ENCODE data around the gene TACC2.

Gene TACC2

GRCh38 chr10:122216047-122216446, 227.1 kb downstream of the TACC2 start:
- Histone ChIP-seq H3K4ac (ENCODE audit: low read depth, low read length) (no peak overlapping the region), H2BK120ac (ENCODE audit: low read depth, low read length) (no peak overlapping the region), H2BK5ac (ENCODE audit: low read length) (no peak overlapping the region), H2BK15ac (replicated peaks; ENCODE audit: low read depth) (no peak overlapping the region), H3K9ac (ENCODE audit: low read length) (no peak overlapping the region), H3K4me2 (ENCODE audit: low read length) (no peak overlapping the region), H3K27me3 (ENCODE audit: insufficient read depth, low read length, poor library complexity) (no peaks in the 10 kb centered on the region), H3K27ac (ENCODE audit: low read depth, low read length) (no peak overlapping the region), H3K56ac (ENCODE audit: low read length) (no peak overlapping the region), H2AK5ac (ENCODE audit: low read length) (no peak overlapping the region), H3K79me1 (ENCODE audit: low read length) (peaks cover 3% of the 10 kb centered on the region), H3K4me3 (ENCODE audit: low read length) (no peak overlapping the region), H3K18ac (ENCODE audit: low read length) (no peak overlapping the region), H3K36me3 (ENCODE audit: control insufficient read depth, insufficient read depth, low read length) (peaks cover 3% of the 10 kb centered on the region), H3K23ac (ENCODE audit: low read length) (no peak overlapping the region), H4K5ac (ENCODE audit: low read length) (no peak overlapping the region), H3K4me1 (ENCODE audit: control insufficient read depth, low read depth, low read length) (peaks cover 1% of the 10 kb centered on the region), H4K8ac (ENCODE audit: low read depth, low read length) (no peak overlapping the region), H3K79me2 (ENCODE audit: control insufficient read depth, insufficient read depth, low read length) (no peaks in the 10 kb centered on the region)
- WGBS (ENCODE audit: extremely low coverage, insufficient coverage, low lambda C conversion rate), result no CpG with 5 or more reads among the region's 2 CpGs
- no peak for DNase-seq

GRCh38 chr10:122219340-122219739, 230.4 kb downstream of the TACC2 start:
- Histone ChIP-seq H3K79me1 (ENCODE audit: low read length) (no peaks in the 10 kb centered on the region), H3K4ac (ENCODE audit: low read depth, low read length) (no peak overlapping the region), H2BK15ac (replicated peaks; ENCODE audit: low read depth) (no peak overlapping the region), H3K56ac (ENCODE audit: low read length) (no peak overlapping the region), H3K79me2 (ENCODE audit: control insufficient read depth, insufficient read depth, low read length) (no peaks in the 10 kb centered on the region), H3K18ac (ENCODE audit: low read length) (no peak overlapping the region), H3K27ac (ENCODE audit: low read depth, low read length) (no peak overlapping the region), H3K4me2 (ENCODE audit: low read length) (no peak overlapping the region), H3K4me3 (ENCODE audit: low read length) (no peak overlapping the region), H4K5ac (ENCODE audit: low read length) (no peak overlapping the region), H2BK5ac (ENCODE audit: low read length) (no peak overlapping the region), H3K23ac (ENCODE audit: low read length) (no peak overlapping the region), H2BK120ac (ENCODE audit: low read depth, low read length) (no peak overlapping the region), H3K9ac (ENCODE audit: low read length) (no peak overlapping the region), H3K27me3 (ENCODE audit: insufficient read depth, low read length, poor library complexity) (no peaks in the 10 kb centered on the region), H4K8ac (ENCODE audit: low read depth, low read length) (no peak overlapping the region), H2AK5ac (ENCODE audit: low read length) (no peak overlapping the region), H3K4me1 (ENCODE audit: control insufficient read depth, low read depth, low read length) (peaks cover 1% of the 10 kb centered on the region), H3K36me3 (ENCODE audit: control insufficient read depth, insufficient read depth, low read length) (peaks cover 3% of the 10 kb centered on the region)
- no peak for DNase-seq
- no CpG with 5 or more reads among the region's 6 CpGs for WGBS (ENCODE audit: extremely low coverage, insufficient coverage, low lambda C conversion rate)

- peaks cover 1% of the 10 kb centered on the region for H3K4me1 ChIP-seq (ENCODE audit: control insufficient read depth, low read depth, low read length)
- no peak overlapping the region for H2BK15ac ChIP-seq (replicated peaks; ENCODE audit: low read depth)
- no peak overlapping the region for H3K4me3 ChIP-seq (ENCODE audit: low read length)
- no peaks in the 10 kb centered on the region for H3K79me1 ChIP-seq (ENCODE audit: low read length)
- H3K36me3 ChIP-seq (ENCODE audit: control insufficient read depth, insufficient read depth, low read length), result peaks cover 5% of the 10 kb centered on the region
- no peak overlapping the region for H3K18ac ChIP-seq (ENCODE audit: low read length)
- no peak overlapping the region for H4K5ac ChIP-seq (ENCODE audit: low read length)
- no peak overlapping the region for H2BK120ac ChIP-seq (ENCODE audit: low read depth, low read length)
- H2BK5ac ChIP-seq (ENCODE audit: low read length), result no peak overlapping the region
- DNase-seq, result no peak
- no peak overlapping the region for H3K56ac ChIP-seq (ENCODE audit: low read length)
- no peaks in the 10 kb centered on the region for H3K79me2 ChIP-seq (ENCODE audit: control insufficient read depth, insufficient read depth, low read length)
- H4K8ac ChIP-seq (ENCODE audit: low read depth, low read length), result no peak overlapping the region
- no peak overlapping the region for H3K9ac ChIP-seq (ENCODE audit: low read length)
- no peak overlapping the region for H3K23ac ChIP-seq (ENCODE audit: low read length)
- H3K4me2 ChIP-seq (ENCODE audit: low read length), result no peak overlapping the region
- no peak overlapping the region for H2AK5ac ChIP-seq (ENCODE audit: low read length)
- WGBS (ENCODE audit: extremely low coverage, insufficient coverage, low lambda C conversion rate), result no CpG with 5 or more reads among the region's 2 CpGs
- no peak overlapping the region for H3K4ac ChIP-seq (ENCODE audit: low read depth, low read length)
- no peaks in the 10 kb centered on the region for H3K27me3 ChIP-seq (ENCODE audit: insufficient read depth, low read length, poor library complexity)
- H3K27ac ChIP-seq (ENCODE audit: low read depth, low read length), result no peak overlapping the region
These were observed 231.8 kb downstream of the TACC2 start for GRCh38 chr10:122220736-122221135.

- Histone ChIP-seq H3K36me3 (ENCODE audit: control insufficient read depth, insufficient read depth, low read length) (peaks cover 8% of the 10 kb centered on the region), H3K4ac (ENCODE audit: low read depth, low read length) (no peak overlapping the region)
- WGBS (ENCODE audit: extremely low coverage, insufficient coverage, low lambda C conversion rate), result no CpG with 5 or more reads among the region's 5 CpGs
These were observed 233.0 kb downstream of the TACC2 start for GRCh38 chr10:122221958-122222357.

GRCh38 chr10:122222638-122223037, 233.7 kb downstream of the TACC2 start:
- WGBS (ENCODE audit: extremely low coverage, insufficient coverage, low lambda C conversion rate), result no CpG with 5 or more reads among the region's 7 CpGs
- Histone ChIP-seq H2BK5ac (ENCODE audit: low read length) (no peak overlapping the region), H2BK15ac (replicated peaks; ENCODE audit: low read depth) (no peak overlapping the region), H3K23ac (ENCODE audit: low read length) (no peak overlapping the region), H3K4me1 (ENCODE audit: control insufficient read depth, low read depth, low read length) (peaks cover 1% of the 10 kb centered on the region), H3K27ac (ENCODE audit: low read depth, low read length) (no peak overlapping the region), H3K9ac (ENCODE audit: low read length) (no peak overlapping the region), H3K79me1 (ENCODE audit: low read length) (no peaks in the 10 kb centered on the region), H3K4me3 (ENCODE audit: low read length) (no peak overlapping the region), H4K5ac (ENCODE audit: low read length) (no peak overlapping the region), H4K8ac (ENCODE audit: low read depth, low read length) (no peak overlapping the region), H3K18ac (ENCODE audit: low read length) (no peak overlapping the region), H2AK5ac (ENCODE audit: low read length) (no peak overlapping the region), H3K56ac (ENCODE audit: low read length) (no peak overlapping the region), H3K79me2 (ENCODE audit: control insufficient read depth, insufficient read depth, low read length) (no peaks in the 10 kb centered on the region), H3K4ac (ENCODE audit: low read depth, low read length) (no peak overlapping the region), H3K4me2 (ENCODE audit: low read length) (no peak overlapping the region), H2BK120ac (ENCODE audit: low read depth, low read length) (no peak overlapping the region), H3K27me3 (ENCODE audit: insufficient read depth, low read length, poor library complexity) (no peaks in the 10 kb centered on the region), H3K36me3 (ENCODE audit: control insufficient read depth, insufficient read depth, low read length) (peaks cover 9% of the 10 kb centered on the region)
- DNase-seq, result no peak

More at GRCh38 chr10:122221958-122222357, 233.0 kb downstream of the TACC2 start:
- no peaks in the 10 kb centered on the region for H3K79me1 ChIP-seq (ENCODE audit: low read length)
- H3K9ac ChIP-seq (ENCODE audit: low read length), result no peak overlapping the region
- H4K5ac ChIP-seq (ENCODE audit: low read length), result no peak overlapping the region
- H2BK5ac ChIP-seq (ENCODE audit: low read length), result no peak overlapping the region
- H3K27ac ChIP-seq (ENCODE audit: low read depth, low read length), result no peak overlapping the region
- no peaks in the 10 kb centered on the region for H3K79me2 ChIP-seq (ENCODE audit: control insufficient read depth, insufficient read depth, low read length)
- peaks cover 1% of the 10 kb centered on the region for H3K4me1 ChIP-seq (ENCODE audit: control insufficient read depth, low read depth, low read length)
- no peak overlapping the region for H3K23ac ChIP-seq (ENCODE audit: low read length)
- H3K56ac ChIP-seq (ENCODE audit: low read length), result no peak overlapping the region
- H3K18ac ChIP-seq (ENCODE audit: low read length), result no peak overlapping the region
- H2BK15ac ChIP-seq (replicated peaks; ENCODE audit: low read depth), result no peak overlapping the region
- DNase-seq, result no peak
- no peak overlapping the region for H2AK5ac ChIP-seq (ENCODE audit: low read length)
- H3K27me3 ChIP-seq (ENCODE audit: insufficient read depth, low read length, poor library complexity), result no peaks in the 10 kb centered on the region
- no peak overlapping the region for H2BK120ac ChIP-seq (ENCODE audit: low read depth, low read length)
- H4K8ac ChIP-seq (ENCODE audit: low read depth, low read length), result no peak overlapping the region
- H3K4me2 ChIP-seq (ENCODE audit: low read length), result no peak overlapping the region
- no peak overlapping the region for H3K4me3 ChIP-seq (ENCODE audit: low read length)

GRCh38 chr10:122224159-122224558, 235.2 kb downstream of the TACC2 start:
- Histone ChIP-seq H3K9ac (ENCODE audit: low read length) (no peak overlapping the region), H3K4me2 (ENCODE audit: low read length) (no peak overlapping the region), H4K5ac (ENCODE audit: low read length) (no peak overlapping the region), H3K56ac (ENCODE audit: low read length) (no peak overlapping the region), H3K4me3 (ENCODE audit: low read length) (no peak overlapping the region), H3K4ac (ENCODE audit: low read depth, low read length) (no peak overlapping the region), H3K27ac (ENCODE audit: low read depth, low read length) (no peak overlapping the region), H2AK5ac (ENCODE audit: low read length) (no peak overlapping the region), H2BK15ac (replicated peaks; ENCODE audit: low read depth) (no peak overlapping the region), H2BK5ac (ENCODE audit: low read length) (no peak overlapping the region), H3K4me1 (ENCODE audit: control insufficient read depth, low read depth, low read length) (peaks cover 1% of the 10 kb centered on the region), H2BK120ac (ENCODE audit: low read depth, low read length) (no peak overlapping the region), H4K8ac (ENCODE audit: low read depth, low read length) (no peak overlapping the region), H3K18ac (ENCODE audit: low read length) (no peak overlapping the region), H3K79me1 (ENCODE audit: low read length) (no peaks in the 10 kb centered on the region), H3K36me3 (ENCODE audit: control insufficient read depth, insufficient read depth, low read length) (peaks cover 9% of the 10 kb centered on the region), H3K23ac (ENCODE audit: low read length) (no peak overlapping the region), H3K27me3 (ENCODE audit: insufficient read depth, low read length, poor library complexity) (no peaks in the 10 kb centered on the region), H3K79me2 (ENCODE audit: control insufficient read depth, insufficient read depth, low read length) (no peaks in the 10 kb centered on the region)
- WGBS (ENCODE audit: extremely low coverage, insufficient coverage, low lambda C conversion rate), result no CpG with 5 or more reads among the region's 9 CpGs
- no peak for DNase-seq

All from mesendoderm (in vitro differentiated cells).